Measurements from ENCODE around the gene VDR.

VDR gene

GRCh38 chr12:47927346-47927745 is 22.6 kb upstream of the VDR start:
- DNase-seq = no peak

DNA sequence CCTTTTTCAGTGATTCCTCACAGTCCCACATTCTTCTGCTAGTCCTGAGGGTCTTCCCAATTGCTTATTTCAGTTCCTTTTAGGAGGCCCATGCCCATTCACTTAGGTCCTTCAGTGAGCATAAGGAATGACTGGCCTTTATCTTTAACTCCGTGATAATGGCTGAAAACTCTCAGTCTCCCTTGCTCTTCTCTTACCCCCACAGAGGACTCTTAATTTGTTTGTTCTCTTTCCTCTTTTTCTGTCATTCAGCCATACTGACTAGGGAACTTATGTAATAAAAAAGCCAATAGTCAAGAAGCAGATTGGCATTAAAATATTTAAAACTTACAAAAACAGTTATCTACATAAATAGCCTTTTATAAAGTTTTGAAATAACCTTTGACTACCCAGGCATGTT is 17.1 kb upstream of the VDR start:
- DNase-seq = no peak

- no peak for DNase-seq
Measured at GRCh38 chr12:47920913-47921312, 16.1 kb upstream of the VDR start.

DNA sequence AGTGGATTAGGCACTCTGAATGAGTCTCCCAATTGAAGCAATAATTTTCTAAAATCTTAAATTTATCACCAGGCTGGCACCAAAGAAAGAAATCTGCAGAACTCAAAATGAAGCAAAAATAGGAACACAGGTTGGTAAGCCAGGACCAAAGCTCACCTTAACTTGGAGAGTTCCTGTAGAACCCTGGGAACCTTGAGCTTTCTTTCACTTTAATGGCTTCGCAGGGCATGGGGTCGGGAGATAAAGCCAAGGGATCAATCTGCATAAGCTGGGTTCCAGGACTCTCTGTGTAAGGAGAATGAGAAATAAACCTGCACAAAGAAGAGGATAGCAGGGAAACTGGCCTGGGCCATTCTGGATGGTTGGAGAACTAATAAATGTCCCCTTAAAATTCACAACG is 8.3 kb upstream of the VDR start:
- no peak for DNase-seq

- DNase-seq = no peak
Measured at GRCh38 chr12:47912556-47912955, 7.8 kb upstream of the VDR start.

GRCh38 chr12:47910981-47911380 is 6.2 kb upstream of the VDR start:
- no peak for DNase-seq

DNA sequence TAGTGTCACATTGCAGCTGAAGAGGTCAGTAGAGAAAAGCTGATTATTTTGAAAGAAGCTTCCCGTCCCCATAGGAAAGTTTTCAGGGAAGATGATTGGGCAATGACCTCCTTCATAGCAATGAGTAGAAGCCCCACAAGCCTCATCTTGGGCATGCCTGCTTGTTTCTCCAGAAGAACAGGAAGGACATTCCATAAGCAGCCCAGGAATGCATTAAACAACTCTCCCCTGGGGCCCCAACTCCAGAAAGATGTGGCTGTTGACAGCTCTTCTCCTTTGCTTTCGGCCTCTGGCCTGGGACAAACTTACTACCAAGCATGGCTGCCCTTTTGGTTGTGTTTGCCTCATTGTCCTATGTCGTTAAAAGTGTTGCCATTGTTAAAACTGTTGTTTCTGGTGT is 5.7 kb upstream of the VDR start:
- no peak for DNase-seq

DNA sequence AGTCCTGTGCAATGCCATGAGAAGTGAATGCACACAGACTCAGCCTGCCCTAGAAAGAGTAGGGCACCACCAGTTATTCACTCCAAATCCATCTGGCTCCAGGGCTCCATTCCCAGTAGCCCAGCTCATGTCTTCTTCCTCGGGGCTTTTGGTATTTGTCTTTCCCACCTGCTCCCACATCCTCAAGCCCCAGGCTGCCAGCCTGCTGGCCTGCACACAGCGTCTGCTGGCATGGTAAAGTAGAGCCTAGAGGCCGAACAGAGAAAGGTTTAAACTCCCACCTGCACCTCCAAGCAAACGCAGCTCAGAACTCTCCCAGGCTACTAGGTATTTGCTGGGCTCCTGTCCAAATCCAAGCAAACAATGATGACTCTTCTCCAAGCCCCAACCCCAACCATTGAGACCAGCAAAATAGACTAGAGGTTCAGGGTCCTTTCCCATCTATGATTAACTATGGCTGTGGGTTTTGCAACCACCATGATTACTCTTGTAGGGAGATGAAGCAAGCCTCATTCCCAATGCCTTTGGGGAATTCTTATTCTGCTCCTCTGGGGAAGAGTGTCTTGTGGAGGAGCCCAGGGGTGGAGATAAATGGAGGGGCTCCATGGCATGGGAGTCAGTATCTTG is 5.2 kb upstream of the VDR start:
- no peak for DNase-seq

GRCh38 chr12:47908738-47909137 is 3.9 kb upstream of the VDR start:
- no peak for DNase-seq

- no peak for DNase-seq
Measured at GRCh38 chr12:47907851-47908454, 3.2 kb upstream of the VDR start.

GRCh38 chr12:47903927-47904712 is 674 bp downstream of the VDR start:
- peak; percentile 58 for DNase-seq

GRCh38 chr12:47903151-47903611 is 1.6 kb downstream of the VDR start:
- no peak for DNase-seq

DNA sequence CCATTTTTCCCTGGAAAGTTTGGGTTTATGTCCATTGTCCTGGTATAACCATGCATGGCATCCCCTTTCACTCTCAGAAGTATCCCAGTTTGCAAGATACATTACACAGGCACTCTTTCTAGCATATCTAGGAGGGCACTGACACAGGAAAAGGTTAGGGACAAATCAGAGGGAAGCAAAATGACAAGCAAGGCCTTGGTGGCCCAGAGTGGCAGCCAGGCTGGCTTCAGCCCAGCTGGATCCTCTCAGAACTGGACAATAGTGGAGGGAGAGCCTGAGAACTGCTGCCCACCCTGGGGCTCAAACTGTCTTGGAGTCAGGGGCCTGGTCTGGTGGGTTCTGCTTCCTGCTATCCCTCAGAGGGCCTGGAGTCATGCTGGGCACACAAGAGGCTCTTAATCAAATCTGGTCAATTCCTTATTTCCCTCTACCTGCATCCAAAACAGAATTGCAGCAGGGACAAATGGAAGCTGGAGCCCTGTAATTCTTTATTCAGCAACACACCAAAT is 2.6 kb downstream of the VDR start:
- DNase-seq = no peak

- no peak for DNase-seq
Measured at GRCh38 chr12:47901718-47902093, 3.1 kb downstream of the VDR start.

GRCh38 chr12:47901063-47901717 is 3.6 kb downstream of the VDR start:
- no peak for DNase-seq

GRCh38 chr12:47900131-47901062 is 4.4 kb downstream of the VDR start:
- no peak for DNase-seq

DNA sequence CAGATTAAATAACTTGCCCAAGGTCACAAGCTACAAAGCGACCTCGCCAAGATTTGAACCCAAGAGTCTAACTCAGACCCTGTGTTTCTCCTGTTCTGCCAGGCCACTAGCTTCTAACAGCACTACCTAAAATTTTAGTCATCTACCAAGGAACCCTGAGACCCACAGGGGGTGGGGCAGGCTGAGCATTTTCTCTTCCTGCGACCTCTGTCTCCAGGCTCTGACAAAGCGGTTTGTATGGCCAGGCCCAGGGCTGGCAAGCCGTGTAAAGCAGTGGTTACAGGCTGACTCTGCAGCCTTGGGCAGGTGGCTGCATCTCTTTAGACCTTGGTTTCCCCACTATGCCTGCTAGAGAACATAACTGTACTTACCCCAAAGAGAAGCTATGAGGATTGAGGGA is 5.3 kb downstream of the VDR start:
- no peak for DNase-seq

DNA sequence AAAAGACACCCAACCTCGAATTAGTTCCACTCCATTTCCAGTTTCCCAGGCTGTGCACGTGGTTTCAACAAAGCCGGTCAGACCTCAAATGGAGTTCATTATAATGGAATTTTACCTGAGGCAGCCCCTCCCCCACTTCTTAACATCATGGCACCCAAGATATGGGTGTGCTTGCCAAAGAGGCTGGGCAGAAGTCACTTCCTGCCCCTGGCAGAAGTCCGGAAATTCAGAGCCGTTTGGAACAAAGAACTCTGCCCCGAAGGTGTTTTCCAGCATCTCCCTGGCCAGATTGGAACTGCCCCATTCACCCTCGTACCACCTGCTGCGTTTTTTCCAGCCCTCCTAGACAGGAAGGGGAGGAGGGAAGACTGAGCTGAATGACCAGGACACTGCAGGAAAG is 8.2 kb downstream of the VDR start:
- no peak for DNase-seq

DNA sequence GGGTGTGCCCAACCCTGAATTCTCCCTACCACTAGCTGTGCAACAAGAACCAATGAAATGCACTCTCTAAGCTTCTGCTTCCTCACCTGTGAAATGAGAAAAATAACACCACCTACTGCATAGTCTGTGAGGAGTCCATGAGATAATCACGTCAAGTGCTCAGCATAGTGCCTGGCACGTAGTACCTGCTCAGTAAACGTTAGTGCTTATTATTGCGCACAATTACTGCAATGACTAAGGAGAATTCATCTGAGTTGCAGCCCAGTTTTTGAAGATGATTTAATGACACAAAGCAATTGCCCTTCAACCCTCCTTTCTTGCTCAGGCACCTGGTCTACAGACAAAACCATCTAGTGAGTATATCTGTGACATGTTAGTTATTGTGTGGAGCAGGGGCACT is 8.8 kb downstream of the VDR start:
- DNase-seq = no peak

GRCh38 chr12:47894652-47895051 is 10.1 kb downstream of the VDR start:
- DNase-seq = no peak

DNA sequence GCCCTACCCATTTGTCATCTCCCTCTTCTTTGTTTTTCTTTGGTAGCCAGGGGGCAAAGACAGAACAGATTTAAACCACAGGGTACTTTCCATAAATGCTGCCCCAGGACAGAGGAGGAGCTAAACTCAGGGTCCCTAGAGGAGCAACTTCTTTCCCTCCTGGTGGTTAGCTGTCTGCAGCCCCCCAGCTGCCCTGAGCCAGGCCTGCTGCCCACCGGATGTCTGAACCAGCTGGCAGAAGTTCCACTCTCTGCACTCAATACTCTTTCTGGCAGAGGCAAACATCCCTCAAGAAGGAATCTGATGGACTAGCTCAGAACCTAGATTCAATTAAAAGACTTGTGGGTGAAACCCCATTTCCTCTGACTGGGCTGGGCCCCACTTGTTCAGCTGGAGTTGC is 10.7 kb downstream of the VDR start:
- DNase-seq = no peak

DNA sequence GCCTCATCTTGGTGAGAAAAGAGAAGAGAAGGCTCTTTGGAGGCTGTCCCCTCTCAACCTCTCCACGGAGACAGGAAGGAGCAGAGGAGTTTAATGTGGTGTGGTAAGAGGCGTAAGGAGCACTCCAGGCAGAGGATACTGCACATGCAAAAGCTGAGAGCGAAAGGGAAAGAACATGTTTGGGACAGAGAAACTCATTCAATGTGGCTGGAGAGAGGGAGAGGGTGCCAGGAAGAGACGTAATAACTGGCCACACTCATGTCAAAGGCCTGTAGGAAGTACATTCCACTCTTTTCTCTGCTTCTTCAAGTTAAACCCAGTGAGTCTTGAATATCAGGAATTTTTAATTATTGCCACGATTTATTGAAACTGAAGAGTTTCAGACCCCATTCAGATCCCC is 12.0 kb downstream of the VDR start:
- no peak for DNase-seq
